Activated naive CD4-positive, alpha-beta T cell treated with Interleukin-2 at 50 U/mL for 16 hours (primary cell): Measurements from ENCODE around the gene SCYL3.
"Not testable (repeated sequence)": the region's sequence is repeated elsewhere in the genome, so short reads cannot be mapped to it uniquely, and the experiment has no call there.

Source experiments
- DNase-seq: peaks from one replicate; pipeline ENCODE4 v3.0.0-alpha.2; 2020

SCYL3 gene

GRCh38 chr1:169811418-169812035 lies 82.2 kb downstream of the SCYL3 start:
- DNase-seq = not testable (repeated sequence)

GRCh38 chr1:169809370-169810095 lies 84.2 kb downstream of the SCYL3 start:
- DNase-seq = no peak

GRCh38 chr1:169804941-169805340 lies 88.8 kb downstream of the SCYL3 start:
- no peak for DNase-seq

DNA sequence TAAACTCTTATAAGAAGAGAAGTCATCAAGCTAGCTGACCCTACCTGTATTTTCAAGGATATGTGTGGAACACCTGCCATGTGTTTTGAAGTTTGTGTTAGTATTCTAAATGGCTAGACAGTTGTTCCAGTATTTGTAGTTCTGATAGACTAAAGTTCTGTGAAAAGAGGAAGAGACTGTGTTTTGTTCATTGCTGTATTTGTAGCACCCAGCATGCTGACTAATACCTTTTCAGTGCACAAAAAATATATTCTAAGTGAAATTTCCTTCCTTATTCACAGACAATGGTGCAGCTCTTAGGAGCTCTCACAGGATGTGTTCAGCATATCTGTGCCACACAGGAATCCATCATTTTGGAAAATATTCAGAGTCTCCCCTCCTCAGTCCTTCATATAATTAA lies 90.8 kb downstream of the SCYL3 start:
- no peak for DNase-seq
